ENCODE results near the gene AGAP1. TPM values are rescaled to one million over a fixed set of nuclear protein-coding genes. Genes with fewer than 3 reads are reported as not detected.

The AGAP1 gene
- total and polyA plus RNA-seq, 8 donors: 5.0 to 27.6 (median 17.4) TPM

DNA sequence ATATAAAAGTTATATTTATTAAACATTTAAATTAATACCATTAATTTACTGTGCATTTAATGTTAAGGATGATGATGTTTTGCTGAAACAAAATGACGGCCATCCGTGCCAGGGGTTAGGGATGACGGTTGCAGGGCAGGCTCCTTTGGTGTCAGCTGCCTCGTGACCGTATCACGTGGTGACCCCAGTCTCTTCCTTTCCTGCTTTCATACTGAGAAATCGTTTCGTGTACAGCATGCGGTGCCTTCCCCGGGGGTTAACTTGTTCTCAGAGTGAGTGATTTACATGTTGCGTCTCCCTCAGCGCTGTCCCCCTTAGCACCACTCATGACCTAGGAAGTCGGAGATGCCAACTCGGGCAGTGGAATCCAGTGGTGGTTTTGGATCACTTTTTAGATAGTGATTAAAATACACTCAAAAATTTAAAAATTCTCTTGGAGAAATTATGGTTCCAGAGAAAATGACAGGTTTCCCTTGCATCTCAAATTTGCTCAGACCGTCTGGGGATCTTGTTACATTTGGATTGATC is 383.5 kb downstream of the AGAP1 start:
- Histone ChIP-seq H3K9me3 (no peaks in the 10 kb centered on the region), H3K4me1 (no peaks in the 10 kb centered on the region), H3K4me3 (no peak overlapping the region), H3K27me3 (no peaks in the 10 kb centered on the region), H3K36me3 (no peaks in the 10 kb centered on the region), H3K27ac (no peak overlapping the region)
- no peak for DNase-seq
- FAIRE-seq: no peak
- no peak for TF ChIP-seq CTCF (IDR thresholded peaks at IDR 0.05)
- 80 to 88% methylated on average over 15 of the region's 15 CpGs for WGBS, 2 donors
- intact Hi-C loops (cut with DNase I): no loop called here
- ATAC-seq: no peak

- Histone ChIP-seq H3K4me1 (no peaks in the 10 kb centered on the region), H3K9me3 (no peaks in the 10 kb centered on the region), H3K27ac (no peak overlapping the region), H3K27me3 (no peaks in the 10 kb centered on the region), H3K36me3 (no peaks in the 10 kb centered on the region), H3K4me3 (no peak overlapping the region)
- no peak for TF ChIP-seq CTCF (IDR thresholded peaks at IDR 0.05)
- ATAC-seq: no peak
- DNase-seq: no peak
- 97 to 98% methylated on average over 7 of the region's 7 CpGs for WGBS, 2 donors
- FAIRE-seq: no peak
- intact Hi-C loops (cut with DNase I): no loop called here
These were observed 385.3 kb downstream of the AGAP1 start for GRCh38 chr2:235879116-235879515.

DNA sequence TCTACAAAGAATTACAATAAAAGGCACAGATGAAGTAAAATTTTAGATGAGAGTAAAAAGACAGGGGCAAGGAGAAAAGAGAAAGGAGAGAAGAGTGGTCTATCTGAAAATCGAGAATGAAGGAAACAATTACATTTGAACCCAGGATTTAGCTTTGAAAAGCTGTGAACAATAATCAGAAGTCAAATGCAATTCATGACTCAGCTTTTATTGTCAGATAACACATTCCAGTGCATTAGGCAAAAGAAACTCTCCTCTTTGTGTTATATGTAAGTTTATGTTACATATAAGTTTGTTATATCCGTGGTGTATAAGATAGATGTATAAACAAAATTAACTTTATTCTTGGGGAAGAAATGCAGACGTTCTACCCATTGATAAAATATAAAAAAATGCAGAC is 389.8 kb downstream of the AGAP1 start:
- TF ChIP-seq CTCF (IDR thresholded peaks at IDR 0.05): no peak
- FAIRE-seq: no peak
- intact Hi-C loops (cut with DNase I): no loop called here
- no peak for DNase-seq
- no peak for ATAC-seq
- no peaks in the 10 kb centered on the region for H3K27me3 ChIP-seq
- H3K36me3 ChIP-seq: no peaks in the 10 kb centered on the region
- no peak overlapping the region for H3K4me3 ChIP-seq
- no peaks in the 10 kb centered on the region for H3K9me3 ChIP-seq
- WGBS, 2 donors: 82 to 93% methylated on average over 3 of the region's 3 CpGs
- H3K27ac ChIP-seq: no peak overlapping the region
- no peaks in the 10 kb centered on the region for H3K4me1 ChIP-seq

DNA sequence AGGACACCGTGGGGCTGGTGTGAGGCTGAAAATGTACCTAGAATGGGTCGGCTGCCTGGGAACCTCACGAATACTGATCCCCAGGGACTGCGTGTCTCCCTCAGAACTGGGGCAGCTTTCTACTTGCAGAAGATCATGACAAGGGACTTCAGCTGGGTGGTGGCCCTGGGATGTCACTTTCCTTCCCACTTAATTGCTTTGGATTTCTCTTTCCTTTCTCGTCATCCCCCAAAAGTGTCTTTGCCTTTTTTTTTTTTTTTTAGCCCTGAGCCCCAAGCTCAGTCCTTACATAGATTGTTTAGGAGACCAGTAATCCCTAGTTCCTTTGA is 395.4 kb downstream of the AGAP1 start:
- Histone ChIP-seq H3K4me3 (no peak overlapping the region), H3K36me3 (no peaks in the 10 kb centered on the region), H3K9me3 (no peaks in the 10 kb centered on the region), H3K4me1 (no peaks in the 10 kb centered on the region), H3K27me3 (no peaks in the 10 kb centered on the region), H3K27ac (no peak overlapping the region)
- FAIRE-seq: no peak
- DNase-seq: no peak
- TF ChIP-seq CTCF (IDR thresholded peaks at IDR 0.05): no peak
- intact Hi-C loops (cut with DNase I): no loop called here
- no peak for ATAC-seq
- 87 to 95% methylated on average over 5 of the region's 5 CpGs for WGBS, 2 donors

DNA sequence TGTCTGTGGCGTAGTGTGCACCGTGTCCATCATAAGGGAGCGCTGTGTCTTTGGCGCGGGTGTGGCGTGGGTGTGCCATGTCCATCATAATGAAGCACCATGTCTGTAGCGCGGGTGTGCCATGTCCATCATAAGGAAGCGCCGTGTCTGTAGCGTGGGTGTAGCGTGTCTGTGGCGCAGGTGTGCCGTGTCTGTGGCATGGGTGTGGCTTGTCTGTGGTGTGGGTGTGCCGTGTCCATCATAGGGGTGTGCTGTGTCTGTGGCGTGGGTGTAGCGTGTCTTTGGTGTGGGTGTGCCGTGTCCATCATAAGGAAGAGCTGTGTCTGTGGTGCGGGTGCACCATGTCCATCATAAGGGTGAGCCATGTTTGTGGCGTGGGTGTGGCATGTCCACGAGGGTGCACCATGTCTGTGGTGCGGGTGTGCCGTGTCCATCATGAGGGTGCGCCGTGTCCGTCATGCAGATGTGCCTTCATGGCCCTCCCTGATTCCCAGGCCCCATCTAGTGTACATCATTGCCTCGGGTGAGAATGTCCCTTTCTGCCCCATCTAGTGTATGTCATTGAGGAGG is 399.4 kb downstream of the AGAP1 start:
- DNase-seq (no peak), ATAC-seq (no peak), FAIRE-seq (no peak)
- Histone ChIP-seq H3K9me3 (no peaks in the 10 kb centered on the region), H3K27ac (no peak overlapping the region), H3K36me3 (no peaks in the 10 kb centered on the region), H3K27me3 (no peaks in the 10 kb centered on the region), H3K4me1 (no peaks in the 10 kb centered on the region), H3K4me3 (no peak overlapping the region)
- 98 to 99% methylated on average over 27 of the region's 27 CpGs for WGBS, 2 donors
- TF ChIP-seq CTCF (IDR thresholded peaks at IDR 0.05): no peak
- intact Hi-C loops (cut with DNase I): no loop called here
